Measurements from ENCODE around the gene PTGIS. TPM values are rescaled to one million over a fixed set of nuclear protein-coding genes. Genes with fewer than 3 reads are reported as not detected.

The PTGIS gene
- polyA plus RNA-seq, 1 donor (not counting 4 experiments of a cell fraction or from before 2014, with no cell fraction given): not detected

DNA sequence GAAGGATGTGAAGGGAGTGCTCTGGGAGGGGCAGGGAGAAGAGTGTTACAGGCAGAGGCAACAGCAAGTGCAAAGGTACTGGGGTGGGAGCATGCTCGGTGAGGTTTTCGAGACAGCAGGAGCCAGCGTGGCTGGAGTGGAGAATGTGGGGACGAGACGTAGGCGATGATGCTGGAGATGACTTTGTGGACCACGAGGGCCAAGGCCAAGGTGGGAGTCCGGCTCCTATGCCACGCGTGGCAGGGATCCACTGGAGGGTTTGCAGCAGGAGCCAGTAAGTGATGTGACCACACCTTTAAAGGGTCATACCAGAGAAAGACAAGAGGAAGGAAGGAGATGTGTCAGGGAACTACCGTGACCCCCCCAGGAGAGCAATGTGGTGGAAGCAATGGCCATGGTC, 7.3 kb downstream of the PTGIS start:
- dilution Hi-C loops (cut with MboI; ENCODE audit: extremely low pct_ligation_motif_present, low sequenced_read_pairs): no loop called here
- FAIRE-seq: no peak
- Histone ChIP-seq H3K4me2 (ENCODE audit: control insufficient read depth, extremely low read depth, insufficient read depth, low read depth, low read length) (no peak overlapping the region), H3K4me1 (ENCODE audit: control insufficient read depth, extremely low read depth, insufficient read depth, low read length) (no peaks in the 10 kb centered on the region), H3K9me1 (ENCODE audit: control insufficient read depth, extremely low read depth, insufficient read depth, low read length) (no peaks in the 10 kb centered on the region), H2AFZ (ENCODE audit: control insufficient read depth, low read length) (no peak overlapping the region), H3K36me3 (ENCODE audit: control insufficient read depth in 2 of 2, extremely low read depth in 1 of 2, insufficient read depth in 2 of 2, low read length in 2 of 2) (no peaks in the 10 kb centered on the region), H3K4me3 (ENCODE audit: control insufficient read depth in 2 of 3, extremely low read depth in 1 of 3, insufficient read depth in 2 of 3, low read depth in 1 of 3, low read length in 3 of 3) (no peak overlapping the region), H3K27ac (ENCODE audit: control insufficient read depth, insufficient read depth, low read length) (no peak overlapping the region), H3K9ac (ENCODE audit: control insufficient read depth, extremely low read depth, insufficient read depth, low read length) (no peak overlapping the region), H3K27me3 (ENCODE audit: control insufficient read depth, extremely low read depth, insufficient read depth, low read length) (peaks cover 15% of the 10 kb centered on the region), H3K9me3 (ENCODE audit: control insufficient read depth, low read depth, low read length) (no peaks in the 10 kb centered on the region), H4K20me1 (ENCODE audit: control insufficient read depth, extremely low read depth, insufficient read depth, low read length) (no peaks in the 10 kb centered on the region), H3K79me2 (ENCODE audit: control insufficient read depth, insufficient read depth, low read length) (no peaks in the 10 kb centered on the region)
- no peak for DNase-seq (ENCODE audit: low read depth, low spot score)
- TF ChIP-seq EZH2 (IDR thresholded peaks at IDR 0.05; ENCODE audit: low read length): no peak
- TF ChIP-seq, protein P1, sequence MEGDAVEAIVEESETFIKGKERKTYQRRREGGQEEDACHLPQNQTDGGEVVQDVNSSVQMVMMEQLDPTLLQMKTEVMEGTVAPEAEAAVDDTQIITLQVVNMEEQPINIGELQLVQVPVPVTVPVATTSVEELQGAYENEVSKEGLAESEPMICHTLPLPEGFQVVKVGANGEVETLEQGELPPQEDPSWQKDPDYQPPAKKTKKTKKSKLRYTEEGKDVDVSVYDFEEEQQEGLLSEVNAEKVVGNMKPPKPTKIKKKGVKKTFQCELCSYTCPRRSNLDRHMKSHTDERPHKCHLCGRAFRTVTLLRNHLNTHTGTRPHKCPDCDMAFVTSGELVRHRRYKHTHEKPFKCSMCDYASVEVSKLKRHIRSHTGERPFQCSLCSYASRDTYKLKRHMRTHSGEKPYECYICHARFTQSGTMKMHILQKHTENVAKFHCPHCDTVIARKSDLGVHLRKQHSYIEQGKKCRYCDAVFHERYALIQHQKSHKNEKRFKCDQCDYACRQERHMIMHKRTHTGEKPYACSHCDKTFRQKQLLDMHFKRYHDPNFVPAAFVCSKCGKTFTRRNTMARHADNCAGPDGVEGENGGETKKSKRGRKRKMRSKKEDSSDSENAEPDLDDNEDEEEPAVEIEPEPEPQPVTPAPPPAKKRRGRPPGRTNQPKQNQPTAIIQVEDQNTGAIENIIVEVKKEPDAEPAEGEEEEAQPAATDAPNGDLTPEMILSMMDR (optimal IDR thresholded peaks at IDR 0.05 in 1 of 3, IDR thresholded peaks at IDR 0.05 in 1 of 3, conservative IDR thresholded peaks at IDR 0.05 in 1 of 3; ENCODE audit: extremely low read depth in 1 of 3, insufficient read depth in 2 of 3, low read length in 3 of 3): no peak

DNA sequence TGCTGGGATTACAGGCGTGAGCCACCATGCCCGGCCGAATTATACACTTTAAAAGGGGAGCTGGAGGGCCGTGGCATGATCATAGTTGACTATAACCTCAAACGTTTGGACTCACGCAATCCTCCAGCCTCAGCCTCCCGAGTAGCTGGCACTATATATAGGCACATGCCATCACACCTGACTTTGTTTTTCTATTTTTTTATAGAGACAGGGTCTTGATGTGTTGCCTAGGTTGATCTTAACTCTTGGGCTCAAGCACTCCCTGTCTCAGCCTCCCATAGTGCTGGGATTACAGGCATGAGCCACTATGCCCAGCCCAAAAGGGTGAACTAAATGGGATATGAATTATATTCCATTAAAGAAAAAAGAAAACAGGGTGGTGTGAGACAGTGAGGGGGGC, 7.8 kb downstream of the PTGIS start:
- Histone ChIP-seq H3K27ac (ENCODE audit: control insufficient read depth, insufficient read depth, low read length) (no peak overlapping the region), H3K4me3 (ENCODE audit: control insufficient read depth in 2 of 3, extremely low read depth in 1 of 3, insufficient read depth in 2 of 3, low read depth in 1 of 3, low read length in 3 of 3) (no peak overlapping the region), H4K20me1 (ENCODE audit: control insufficient read depth, extremely low read depth, insufficient read depth, low read length) (no peaks in the 10 kb centered on the region), H3K9ac (ENCODE audit: control insufficient read depth, extremely low read depth, insufficient read depth, low read length) (no peak overlapping the region), H3K36me3 (ENCODE audit: control insufficient read depth in 2 of 2, extremely low read depth in 1 of 2, insufficient read depth in 2 of 2, low read length in 2 of 2) (no peaks in the 10 kb centered on the region), H3K9me1 (ENCODE audit: control insufficient read depth, extremely low read depth, insufficient read depth, low read length) (no peaks in the 10 kb centered on the region), H3K9me3 (ENCODE audit: control insufficient read depth, low read depth, low read length) (no peaks in the 10 kb centered on the region), H3K27me3 (ENCODE audit: control insufficient read depth, extremely low read depth, insufficient read depth, low read length) (peaks cover 13% of the 10 kb centered on the region), H3K4me1 (ENCODE audit: control insufficient read depth, extremely low read depth, insufficient read depth, low read length) (no peaks in the 10 kb centered on the region), H3K79me2 (ENCODE audit: control insufficient read depth, insufficient read depth, low read length) (no peaks in the 10 kb centered on the region), H2AFZ (ENCODE audit: control insufficient read depth, low read length) (no peak overlapping the region), H3K4me2 (ENCODE audit: control insufficient read depth, extremely low read depth, insufficient read depth, low read depth, low read length) (no peak overlapping the region)
- dilution Hi-C loops (cut with MboI; ENCODE audit: extremely low pct_ligation_motif_present, low sequenced_read_pairs): no loop called here
- no peak for FAIRE-seq
- no peak for DNase-seq (ENCODE audit: low read depth, low spot score)
- TF ChIP-seq, protein P1 (optimal IDR thresholded peaks at IDR 0.05 in 1 of 3, IDR thresholded peaks at IDR 0.05 in 1 of 3, conservative IDR thresholded peaks at IDR 0.05 in 1 of 3; ENCODE audit: extremely low read depth in 1 of 3, insufficient read depth in 2 of 3, low read length in 3 of 3): no peak
- no peak for TF ChIP-seq EZH2 (IDR thresholded peaks at IDR 0.05; ENCODE audit: low read length)

All from keratinocyte (primary cell).